SH-SY5Y (cell line): ENCODE measurements around the gene ARHGEF3.

Source experiments
- GATA2 ChIP-seq: IDR thresholded peaks from 2 replicates; pipeline ENCODE4 v1.6.1; 2011; ENCODE audit warnings: mild to moderate bottlenecking, low read depth, low read length
- GATA3 ChIP-seq: IDR thresholded peaks from 2 replicates; pipeline ENCODE4 v1.6.1; 2011; ENCODE audit warnings: low read depth, mild to moderate bottlenecking, low read length, moderate library complexity

- TF ChIP-seq GATA2 = no peak
- TF ChIP-seq GATA3 = no peak
Measured at GRCh38 chr3:56789076-56789475, 12.7 kb downstream of the ARHGEF3 start.
